HG03432 (cell line): ENCODE measurements around the gene MAN1A2.

Source experiments
- ATAC-seq: cut with Tn5 transposase; IDR thresholded peaks from one replicate; pipeline ENCODE4 v1.9.1; 2021; ENCODE audit warnings: mild to moderate bottlenecking, moderate library complexity; ENCODE audit not compliant: unreplicated experiment

Gene MAN1A2

GRCh38 chr1:117573386-117574023, 206.3 kb downstream of the MAN1A2 start:
- no peak for ATAC-seq

- ATAC-seq, result no peak
Observed at GRCh38 chr1:117574161-117574835, 207.0 kb downstream of the MAN1A2 start.

GRCh38 chr1:117575586-117576225, 208.5 kb downstream of the MAN1A2 start:
- no peak for ATAC-seq

GRCh38 chr1:117576236-117576635, 209.0 kb downstream of the MAN1A2 start:
- no peak for ATAC-seq

- no peak for ATAC-seq
Observed at GRCh38 chr1:117577191-117577885, 210.1 kb downstream of the MAN1A2 start.

- ATAC-seq, result no peak
Observed at GRCh38 chr1:117578466-117578865, 211.2 kb downstream of the MAN1A2 start.
